Fibroblast of lung (primary cell): ENCODE results near the gene SAGE1. TPM values are rescaled to one million over a fixed set of nuclear protein-coding genes. Genes with fewer than 3 reads are reported as not detected.

Experiments
- DNase-seq, 2 donors: peaks; one replicate each; pipeline versions ENCODE4 v3.0.0 to v3.0.0-alpha.2; 2010; ENCODE audit warnings: low read depth in 2 of 2
- H2AFZ ChIP-seq: 2 replicates; pipeline ENCODE4 v1.5.1; 2012; ENCODE audit warnings: low read length, control low read depth, inconsistent platforms
- H3K27ac ChIP-seq: 2 replicates; pipeline ENCODE4 v1.5.1; 2011; ENCODE audit warnings: low read length, control low read depth; ENCODE audit not compliant: insufficient read depth
- H3K27me3 ChIP-seq: 2 replicates; pipeline ENCODE4 v1.5.1; 2011; ENCODE audit warnings: mild to moderate bottlenecking, low read length; ENCODE audit not compliant: control insufficient read depth, insufficient read depth
- H3K36me3 ChIP-seq: 2 replicates; pipeline ENCODE4 v1.5.1; 2011; ENCODE audit warnings: low read length; ENCODE audit not compliant: control insufficient read depth, insufficient read depth
- H3K4me1 ChIP-seq: 2 replicates; pipeline ENCODE4 v1.5.1; 2011; ENCODE audit warnings: low read length; ENCODE audit not compliant: control insufficient read depth, insufficient read depth; ENCODE audit errors: extremely low read depth
- H3K4me2 ChIP-seq: 2 replicates; pipeline ENCODE4 v1.5.1; 2011; ENCODE audit warnings: low read length, control low read depth; ENCODE audit not compliant: insufficient read depth; ENCODE audit errors: extremely low read depth
- H3K4me3 ChIP-seq, 4 experiments: fragments of 200-600 bp in 1 of 4; sonication (generic) in 1 of 4; replicated peaks in 1 of 4; 2 replicates each; pipeline ENCODE4 v1.5.1; 2011 to 2016; ENCODE audit warnings: low read length in 4 of 4, low read depth in 3 of 4, mild to moderate bottlenecking in 3 of 4, control low read depth in 2 of 4, inconsistent platforms in 1 of 4, mixed read lengths in 1 of 4; ENCODE audit not compliant: insufficient read depth in 1 of 4; ENCODE audit errors: control extremely low read depth in 1 of 4
- H3K79me2 ChIP-seq: 2 replicates; pipeline ENCODE4 v1.5.1; 2012; ENCODE audit warnings: mild to moderate bottlenecking, low read length, inconsistent platforms; ENCODE audit not compliant: control insufficient read depth, insufficient read depth
- H3K9ac ChIP-seq: 2 replicates; pipeline ENCODE4 v1.5.1; 2011; ENCODE audit warnings: mild to moderate bottlenecking, low read length, control low read depth; ENCODE audit not compliant: insufficient read depth
- H3K9me3 ChIP-seq: 2 replicates; pipeline ENCODE4 v1.5.1; 2012; ENCODE audit warnings: low read depth, low read length; ENCODE audit not compliant: control insufficient read depth, insufficient read depth
- H4K20me1 ChIP-seq: 2 replicates; pipeline ENCODE4 v1.5.1; 2011; ENCODE audit warnings: low read length; ENCODE audit not compliant: control insufficient read depth, insufficient read depth; ENCODE audit errors: extremely low read depth
- CTCF ChIP-seq, 2 donors: IDR thresholded peaks in 1 of 2; conservative IDR thresholded peaks in 1 of 2; 1 replicate in 1 of 2; 2 replicates in 1 of 2; pipeline ENCODE4 v1.5.1; 2011 to 2012; ENCODE audit warnings: low read length in 2 of 2, control low read depth in 1 of 2, inconsistent platforms in 1 of 2, low read depth in 1 of 2, mild to moderate bottlenecking in 1 of 2
- EZH2 ChIP-seq: IDR thresholded peaks from 2 replicates; pipeline ENCODE4 v1.5.1; 2012; ENCODE audit warnings: low read length, control low read depth, mild to moderate bottlenecking; ENCODE audit errors: missing control alignments
- polyA plus RNA-seq, 2 donors: library from polyadenylated mRNA; depleted of rRNA in 1 of 2; stranded (reverse) in 1 of 2; unstranded in 1 of 2; fragments of >200 nt; gene quantifications; 2 replicates each; pipeline ENCODE4 v1.2.1, GENCODE V29; 2011 to 2012; ENCODE audit warnings: missing spikeins in 1 of 2
- total RNA-seq: library from RNA; depleted of rRNA; stranded (reverse); fragments of >200 nt; gene quantifications from 2 replicates; pipeline ENCODE4 v1.2.1, GENCODE V29; 2014

SAGE1 gene
- total and polyA plus RNA-seq, 2 donors (not counting 1 experiment from before 2014, with no cell fraction given) = 0.05 TPM; not detected in 1

- H3K4me1 ChIP-seq = no peaks in the 10 kb centered on the region
- H3K27ac ChIP-seq = no peak overlapping the region
- no peaks in the 10 kb centered on the region for H4K20me1 ChIP-seq
- H3K4me2 ChIP-seq = no peak overlapping the region
- H3K27me3 ChIP-seq = no peaks in the 10 kb centered on the region
- DNase-seq = no peak
- TF ChIP-seq EZH2 = no peak
- no peak for TF ChIP-seq CTCF (conservative IDR thresholded peaks at IDR 0.05 in 1 of 2, IDR thresholded peaks at IDR 0.05 in 1 of 2; ENCODE audit: low read depth in 1 of 2, low read length in 2 of 2)
- no peak overlapping the region for H2AFZ ChIP-seq
- H3K4me3 ChIP-seq = no peak overlapping the region
- no peaks in the 10 kb centered on the region for H3K79me2 ChIP-seq
- no peaks in the 10 kb centered on the region for H3K9me3 ChIP-seq
- H3K36me3 ChIP-seq = no peaks in the 10 kb centered on the region
- no peak overlapping the region for H3K9ac ChIP-seq
Observed at GRCh38 chrX:135923353-135923752, 29.8 kb downstream of the SAGE1 start.

GRCh38 chrX:135927897-135928296 lies 34.4 kb downstream of the SAGE1 start:
- no peak for TF ChIP-seq CTCF (conservative IDR thresholded peaks at IDR 0.05 in 1 of 2, IDR thresholded peaks at IDR 0.05 in 1 of 2; ENCODE audit: low read depth in 1 of 2, low read length in 2 of 2)
- no peak for TF ChIP-seq EZH2

GRCh38 chrX:135931644-135932487 lies 38.4 kb downstream of the SAGE1 start:
- Histone ChIP-seq H3K4me1 (no peaks in the 10 kb centered on the region), H3K9ac (no peak overlapping the region), H3K27ac (no peak overlapping the region), H3K4me2 (no peak overlapping the region), H3K4me3 (no peak overlapping the region), H3K36me3 (no peaks in the 10 kb centered on the region), H4K20me1 (no peaks in the 10 kb centered on the region), H3K79me2 (no peaks in the 10 kb centered on the region), H2AFZ (no peak overlapping the region), H3K27me3 (no peaks in the 10 kb centered on the region), H3K9me3 (no peaks in the 10 kb centered on the region)
- TF ChIP-seq CTCF (conservative IDR thresholded peaks at IDR 0.05 in 1 of 2, IDR thresholded peaks at IDR 0.05 in 1 of 2; ENCODE audit: low read depth in 1 of 2, low read length in 2 of 2) (peak; percentile 54 to 65), EZH2 (no peak)
- DNase-seq = peak; percentile 20 to 25

More at GRCh38 chrX:135927897-135928296, 34.4 kb downstream of the SAGE1 start:
- Histone ChIP-seq H3K9me3 (no peaks in the 10 kb centered on the region), H2AFZ (no peak overlapping the region), H4K20me1 (no peaks in the 10 kb centered on the region), H3K36me3 (no peaks in the 10 kb centered on the region), H3K27ac (no peak overlapping the region), H3K4me2 (no peak overlapping the region), H3K9ac (no peak overlapping the region), H3K4me1 (no peaks in the 10 kb centered on the region), H3K4me3 (no peak overlapping the region), H3K27me3 (no peaks in the 10 kb centered on the region), H3K79me2 (no peaks in the 10 kb centered on the region)
- no peak for DNase-seq
